Transverse colon (tissue), 4 donors: ENCODE measurements around the gene FAM228A. TPM values are rescaled to one million over a fixed set of nuclear protein-coding genes. Genes with fewer than 3 reads are reported as not detected.

Experiments
- DNase-seq: peaks from one replicate; pipeline ENCODE4 v3.0.0-alpha.2; 2019
- H3K27ac ChIP-seq, 4 donors: fragments of 200-600 bp; sonication (generic); 2 replicates each; pipeline ENCODE4 v1.5.1; 2016 to 2018; ENCODE audit warnings: inconsistent platforms in 4 of 4
- H3K27me3 ChIP-seq: fragments of 200-600 bp; sonication (generic); 2 replicates; pipeline ENCODE4 v1.5.1; 2017; ENCODE audit warnings: inconsistent platforms
- H3K36me3 ChIP-seq, 4 donors: fragments of 200-600 bp; sonication (generic); 2 replicates each; pipeline ENCODE4 v1.5.1; 2017 to 2019; ENCODE audit warnings: inconsistent platforms in 4 of 4
- H3K4me1 ChIP-seq, 4 donors: fragments of 200-600 bp; sonication (generic); 2 replicates each; pipeline ENCODE4 v1.5.1; 2017 to 2020; ENCODE audit warnings: inconsistent platforms in 4 of 4
- H3K4me3 ChIP-seq, 4 donors: fragments of 200-600 bp; sonication (generic); 1 replicate in 1 of 4; 2 replicates in 3 of 4; pipeline versions ENCODE4 v1.5.1 to v1.6.1; 2017 to 2019; ENCODE audit warnings: inconsistent platforms in 4 of 4
- H3K9me3 ChIP-seq, 2 donors: fragments of 200-600 bp; sonication (generic); 2 replicates each; pipeline ENCODE4 v1.5.1; 2017 to 2019; ENCODE audit warnings: inconsistent platforms in 2 of 2
- EP300 ChIP-seq: sonication (generic); formaldehyde crosslinking; IDR thresholded peaks from one replicate; pipeline ENCODE4 v1.6.1; 2017; ENCODE audit warnings: antibody characterized with exemption, low read depth
- POLR2A ChIP-seq: fragments of 450-650 bp; IDR thresholded peaks from one replicate; pipeline ENCODE4 v1.6.1; 2016; ENCODE audit warnings: antibody characterized with exemption, mild to moderate bottlenecking, moderate library complexity
- POLR2AphosphoS5 ChIP-seq, 3 donors: sonication (generic); formaldehyde crosslinking; IDR thresholded peaks; one replicate each; pipeline ENCODE4 v1.6.1; 2016; ENCODE audit warnings: antibody characterized with exemption in 3 of 3
- WGBS, 2 donors: methylation state at CpG; one replicate each; pipeline ENCODE4 v1.1.5; 2018; ENCODE audit warnings: low coverage in 1 of 2; 5-methylcytosine and 5-hydroxymethylcytosine counted together
- in situ Hi-C, 4 donors: fragments of 200-750 bp; cut with MboI; loops; one replicate each; pipeline versions ENCODE4 v1.15.0 to v1.15.1; 2017; ENCODE audit warnings: low sequenced_read_pairs in 3 of 4, low pct_ligation_motif_present in 1 of 4, low pct_unique_long_range_greater_than_20kb in 1 of 4
- intact Hi-C: fragments of 100-400 bp; cut with DNase I; formaldehyde crosslinking; loops from one replicate; pipeline ENCODE4 v1.15.1; 2023; ENCODE audit warnings: low total_unique reads
- total RNA-seq, 4 donors: library from RNA; depleted of rRNA; stranded (reverse); fragments of >200 nt; gene quantifications; one replicate each; pipeline ENCODE4 v1.1.0, GENCODE V29; 2016
- TF ChIP-seq, protein P1 (sequence below), 5 experiments: fragments of 200-600 bp in 3 of 5; fragments of 450-650 bp in 2 of 5; sonication (generic) in 3 of 5; IDR thresholded peaks; 1 replicate in 2 of 5; 2 replicates in 3 of 5; pipeline ENCODE4 v1.5.1; 2016 to 2017; ENCODE audit warnings: antibody characterized with exemption in 5 of 5, inconsistent platforms in 3 of 5, mild to moderate bottlenecking in 2 of 5, moderate library complexity in 1 of 5

The FAM228A gene
- total RNA-seq, 4 donors from 2014 or later, result 0.27 TPM; not detected in 3

DNA sequence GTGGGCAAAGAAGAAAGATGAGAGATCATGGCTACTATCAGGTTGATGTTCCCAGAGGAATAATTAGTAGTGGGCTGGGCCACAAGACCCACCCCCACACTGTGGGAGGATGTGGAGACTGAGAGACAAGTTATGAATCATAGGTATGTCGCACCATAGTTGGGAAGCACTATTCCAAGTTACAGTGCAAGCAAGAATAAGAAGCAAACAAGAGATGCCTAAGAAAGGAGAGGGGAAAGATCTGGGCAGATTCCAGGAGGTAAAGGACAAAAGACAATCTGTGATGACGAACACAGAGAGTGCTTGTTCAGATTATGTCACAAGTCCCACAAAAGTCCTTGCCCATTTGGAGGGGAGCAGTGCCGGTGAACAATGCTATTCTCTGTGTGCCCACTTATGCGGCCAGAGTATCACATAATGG lies 56.6 kb downstream of the FAM228A start:
- TF ChIP-seq EP300, result no peak
- TF ChIP-seq POLR2AphosphoS5 (IDR thresholded peaks at IDR 0.05), result no peak
- TF ChIP-seq POLR2A, result no peak
- TF ChIP-seq, protein P1, sequence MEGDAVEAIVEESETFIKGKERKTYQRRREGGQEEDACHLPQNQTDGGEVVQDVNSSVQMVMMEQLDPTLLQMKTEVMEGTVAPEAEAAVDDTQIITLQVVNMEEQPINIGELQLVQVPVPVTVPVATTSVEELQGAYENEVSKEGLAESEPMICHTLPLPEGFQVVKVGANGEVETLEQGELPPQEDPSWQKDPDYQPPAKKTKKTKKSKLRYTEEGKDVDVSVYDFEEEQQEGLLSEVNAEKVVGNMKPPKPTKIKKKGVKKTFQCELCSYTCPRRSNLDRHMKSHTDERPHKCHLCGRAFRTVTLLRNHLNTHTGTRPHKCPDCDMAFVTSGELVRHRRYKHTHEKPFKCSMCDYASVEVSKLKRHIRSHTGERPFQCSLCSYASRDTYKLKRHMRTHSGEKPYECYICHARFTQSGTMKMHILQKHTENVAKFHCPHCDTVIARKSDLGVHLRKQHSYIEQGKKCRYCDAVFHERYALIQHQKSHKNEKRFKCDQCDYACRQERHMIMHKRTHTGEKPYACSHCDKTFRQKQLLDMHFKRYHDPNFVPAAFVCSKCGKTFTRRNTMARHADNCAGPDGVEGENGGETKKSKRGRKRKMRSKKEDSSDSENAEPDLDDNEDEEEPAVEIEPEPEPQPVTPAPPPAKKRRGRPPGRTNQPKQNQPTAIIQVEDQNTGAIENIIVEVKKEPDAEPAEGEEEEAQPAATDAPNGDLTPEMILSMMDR (IDR thresholded peaks at IDR 0.05), result no peak
- peaks cover 0 to 1% (median 0%) of the 10 kb centered on the region in 4 donors for H3K36me3 ChIP-seq
- no peaks in the 10 kb centered on the region for H3K9me3 ChIP-seq
- no peaks in the 10 kb centered on the region for H3K27me3 ChIP-seq
- in situ Hi-C loops (loop anchor here in 1 of 4 donors (25.0 kb wide), 1 partner anchor 156 kb away; no protein-coding TSS in a partner anchor), intact Hi-C loops (no loop called here)
- H3K4me3 ChIP-seq, result no peak overlapping the region
- H3K27ac ChIP-seq, result no peak overlapping the region
- no peak for DNase-seq
- no peaks in the 10 kb centered on the region for H3K4me1 ChIP-seq
- 50 to 92% methylated on average over 1 to 4 of the region's 4 CpGs for WGBS, 2 donors

DNA sequence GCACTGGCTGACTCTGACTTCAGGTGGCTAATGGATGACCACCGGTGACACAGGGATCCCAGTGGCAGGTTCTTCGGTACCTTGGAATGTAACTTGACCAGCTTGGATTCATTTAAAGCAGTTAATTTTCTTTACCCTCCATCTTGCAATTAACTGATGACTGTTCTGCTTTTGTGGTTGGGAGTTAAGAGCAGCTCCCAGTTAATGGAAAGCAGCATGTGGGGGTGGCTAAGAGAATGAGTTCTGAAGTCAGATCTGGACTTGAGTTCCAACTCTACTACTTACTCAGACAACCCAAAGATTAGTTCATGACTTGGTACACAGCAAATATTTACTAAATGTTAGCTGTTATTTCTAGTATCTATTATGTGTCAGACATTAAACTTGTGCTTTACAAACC lies 58.5 kb downstream of the FAM228A start:
- TF ChIP-seq, protein P1 (IDR thresholded peaks at IDR 0.05), result no peak
- TF ChIP-seq POLR2AphosphoS5 (IDR thresholded peaks at IDR 0.05) (no peak), EP300 (no peak), POLR2A (no peak)
- Histone ChIP-seq H3K27ac (no peak overlapping the region), H3K9me3 (no peaks in the 10 kb centered on the region), H3K27me3 (no peaks in the 10 kb centered on the region), H3K4me3 (no peak overlapping the region), H3K36me3 (no peaks in the 10 kb centered on the region), H3K4me1 (no peaks in the 10 kb centered on the region)
- intact Hi-C loops (no loop called here), in situ Hi-C loops (loop anchor here in 1 of 4 donors (25.0 kb wide), 1 partner anchor 154 kb away; no protein-coding TSS in a partner anchor)
- DNase-seq, result no peak
- WGBS, 2 donors, result 100% methylated on average over 1 to 2 of the region's 2 CpGs

DNA sequence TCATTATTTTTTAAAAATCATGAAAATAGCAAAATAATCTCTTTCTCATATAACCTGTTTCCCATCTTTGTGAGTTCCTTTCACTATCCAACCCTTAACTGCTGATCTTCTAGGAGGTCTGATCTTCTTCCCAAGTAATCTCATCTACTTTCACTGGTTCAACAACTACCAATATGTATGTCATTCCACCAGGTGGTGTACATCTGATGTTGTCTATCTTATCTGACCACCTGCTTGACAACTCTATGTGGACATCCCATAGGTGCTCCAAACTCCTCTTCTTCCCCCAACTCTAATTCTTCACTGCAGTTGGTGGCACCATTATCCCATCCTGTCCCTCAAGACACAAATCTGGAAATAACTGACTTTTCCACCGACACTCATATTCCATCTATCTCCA lies 62.5 kb downstream of the FAM228A start:
- Histone ChIP-seq H3K36me3 (peaks cover 0 to 11% (median 0%) of the 10 kb centered on the region in 4 donors), H3K4me3 (no peak overlapping the region), H3K9me3 (no peaks in the 10 kb centered on the region), H3K27ac (no peak overlapping the region), H3K4me1 (no peaks in the 10 kb centered on the region), H3K27me3 (no peaks in the 10 kb centered on the region)
- no peak for DNase-seq
- TF ChIP-seq EP300 (no peak), POLR2AphosphoS5 (IDR thresholded peaks at IDR 0.05) (no peak), POLR2A (no peak)
- TF ChIP-seq, protein P1 (IDR thresholded peaks at IDR 0.05), result no peak
- intact Hi-C loops, result no loop called here
- in situ Hi-C loops, result loop anchor here in 1 of 4 donors (25.0 kb wide), 1 partner anchor 150 kb away; no protein-coding TSS in a partner anchor
- WGBS, 2 donors, result 86 to 100% methylated on average over 1 of the region's 1 CpG

DNA sequence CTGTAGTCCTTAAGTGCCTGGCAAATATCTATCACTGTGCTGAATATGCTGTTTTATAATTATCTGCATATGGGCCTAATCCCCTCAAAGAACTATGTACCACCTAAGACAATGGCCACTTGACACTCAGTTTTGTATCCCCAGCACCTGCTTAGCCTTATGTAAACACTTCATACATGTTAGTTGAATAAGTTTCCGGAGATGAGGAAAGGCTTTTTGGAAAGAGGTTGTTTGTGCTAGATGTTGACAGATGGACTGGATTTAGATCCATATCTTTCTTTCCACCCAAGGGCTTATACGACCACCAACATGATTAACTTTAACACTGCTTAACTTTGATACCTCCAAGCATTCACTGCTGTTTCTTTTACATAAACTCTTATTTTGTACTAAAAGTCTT lies 63.3 kb downstream of the FAM228A start:
- no peak for DNase-seq
- 88 to 96% methylated on average over 2 of the region's 2 CpGs for WGBS, 2 donors
- H3K4me1 ChIP-seq, result no peaks in the 10 kb centered on the region
- no peaks in the 10 kb centered on the region for H3K9me3 ChIP-seq
- no peak overlapping the region for H3K4me3 ChIP-seq
- H3K36me3 ChIP-seq, result peaks cover 0 to 14% (median 0%) of the 10 kb centered on the region in 4 donors
- no peak overlapping the region for H3K27ac ChIP-seq
- no peaks in the 10 kb centered on the region for H3K27me3 ChIP-seq
- in situ Hi-C loops, result loop anchor here in 1 of 4 donors (25.0 kb wide), 1 partner anchor 149 kb away; no protein-coding TSS in a partner anchor
- TF ChIP-seq POLR2A (no peak), EP300 (no peak), POLR2AphosphoS5 (IDR thresholded peaks at IDR 0.05) (no peak)
- TF ChIP-seq, protein P1 (IDR thresholded peaks at IDR 0.05), result no peak
- intact Hi-C loops, result no loop called here
